GM12872 (cell line): ENCODE results near the gene HOXB8.

Experiments
- TF ChIP-seq, protein P1 (sequence below): IDR thresholded peaks from 3 replicates; pipeline ENCODE4 v1.5.1; 2011; ENCODE audit warnings: low read depth, mild to moderate bottlenecking, low read length, moderate library complexity; ENCODE audit not compliant: insufficient read depth

HOXB8 gene

DNA sequence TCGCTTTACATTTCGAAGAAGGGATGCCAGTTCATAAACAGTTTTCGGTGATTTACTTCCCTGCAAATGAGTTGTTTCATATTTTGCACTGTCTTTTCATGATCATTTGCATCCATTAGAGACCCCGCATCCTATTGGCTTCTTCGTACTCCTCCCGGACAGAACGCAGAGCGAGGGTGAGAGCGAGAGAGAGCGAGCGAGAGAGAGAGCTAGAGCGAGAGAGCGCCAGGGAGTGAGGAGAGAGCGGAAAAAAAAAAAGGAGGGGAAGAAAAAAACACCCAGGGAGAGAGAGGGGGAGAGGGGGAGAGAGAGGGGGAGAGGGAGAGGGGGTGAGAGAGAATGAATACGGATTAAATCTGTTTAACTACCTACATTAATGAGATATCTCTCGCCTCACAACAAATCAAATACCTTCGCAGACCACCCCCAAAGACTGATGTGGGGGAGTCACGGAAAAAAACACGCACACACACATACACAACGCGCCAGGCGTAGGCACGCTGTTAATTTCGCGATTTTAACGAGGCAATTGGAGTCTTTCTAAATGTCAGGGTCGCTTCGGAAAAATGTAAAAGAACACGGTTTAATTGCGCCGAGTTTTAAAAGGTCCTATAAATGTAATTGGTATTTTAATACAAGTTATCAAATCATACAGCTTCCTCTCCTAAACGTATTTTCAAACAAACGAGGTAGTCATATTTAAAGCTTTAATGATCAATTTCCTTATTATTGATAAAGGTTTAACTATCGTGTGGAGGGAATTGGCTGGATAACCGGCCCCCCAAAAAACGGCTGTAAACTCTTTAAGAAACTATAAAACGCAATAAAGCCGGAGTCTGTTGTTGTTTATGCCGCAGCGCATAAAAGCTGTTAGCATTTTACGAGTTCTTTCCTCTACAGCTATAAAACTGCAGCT, at the start of gene HOXB8:
Gene HOXB8, minus strand, starts transcription at position 246 of the 916 bp plus-strand sequence. CDS start 588 bp downstream, outside the sequence.
- TF ChIP-seq, protein P1, sequence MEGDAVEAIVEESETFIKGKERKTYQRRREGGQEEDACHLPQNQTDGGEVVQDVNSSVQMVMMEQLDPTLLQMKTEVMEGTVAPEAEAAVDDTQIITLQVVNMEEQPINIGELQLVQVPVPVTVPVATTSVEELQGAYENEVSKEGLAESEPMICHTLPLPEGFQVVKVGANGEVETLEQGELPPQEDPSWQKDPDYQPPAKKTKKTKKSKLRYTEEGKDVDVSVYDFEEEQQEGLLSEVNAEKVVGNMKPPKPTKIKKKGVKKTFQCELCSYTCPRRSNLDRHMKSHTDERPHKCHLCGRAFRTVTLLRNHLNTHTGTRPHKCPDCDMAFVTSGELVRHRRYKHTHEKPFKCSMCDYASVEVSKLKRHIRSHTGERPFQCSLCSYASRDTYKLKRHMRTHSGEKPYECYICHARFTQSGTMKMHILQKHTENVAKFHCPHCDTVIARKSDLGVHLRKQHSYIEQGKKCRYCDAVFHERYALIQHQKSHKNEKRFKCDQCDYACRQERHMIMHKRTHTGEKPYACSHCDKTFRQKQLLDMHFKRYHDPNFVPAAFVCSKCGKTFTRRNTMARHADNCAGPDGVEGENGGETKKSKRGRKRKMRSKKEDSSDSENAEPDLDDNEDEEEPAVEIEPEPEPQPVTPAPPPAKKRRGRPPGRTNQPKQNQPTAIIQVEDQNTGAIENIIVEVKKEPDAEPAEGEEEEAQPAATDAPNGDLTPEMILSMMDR, result no peak

DNA sequence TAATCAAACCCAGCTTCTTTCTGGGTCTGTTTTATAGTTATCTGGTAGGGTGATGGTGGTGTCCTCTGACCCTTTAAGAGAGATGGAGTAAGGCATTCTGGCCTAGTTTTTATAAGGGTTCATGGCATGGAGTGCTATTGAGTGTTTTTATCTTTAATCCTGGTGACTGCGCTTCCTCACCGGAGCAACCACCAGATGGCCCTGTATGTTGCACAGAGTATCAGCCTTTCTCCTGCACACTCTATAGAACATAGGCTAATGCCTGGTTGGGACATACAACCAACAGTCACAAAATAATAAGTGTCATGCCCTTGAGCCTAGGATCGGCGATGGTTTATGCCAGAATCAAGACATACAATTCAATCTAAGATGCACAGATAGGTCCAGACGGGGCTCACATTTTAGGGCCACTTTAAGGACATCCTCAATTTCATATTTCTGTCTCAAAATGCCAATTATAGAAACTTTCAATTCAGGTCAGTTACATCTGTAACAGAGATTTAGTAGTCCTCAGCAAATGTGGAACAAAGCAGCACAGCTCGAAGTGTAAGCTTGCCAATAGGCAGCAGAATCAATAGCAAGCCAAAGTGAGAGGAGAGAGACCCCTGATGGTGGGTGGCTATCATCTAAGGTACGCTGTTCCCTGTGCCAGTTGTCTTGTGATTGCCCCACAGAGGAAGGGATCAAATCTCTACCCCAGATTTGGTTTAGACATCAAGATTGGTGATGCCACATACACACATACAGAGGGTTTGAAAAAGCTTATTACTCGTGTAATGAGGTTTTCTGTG, 48.2 kb upstream of the HOXB8 start:
- TF ChIP-seq, protein P1, result no peak; the same call in 2 of the 3 replicates

DNA sequence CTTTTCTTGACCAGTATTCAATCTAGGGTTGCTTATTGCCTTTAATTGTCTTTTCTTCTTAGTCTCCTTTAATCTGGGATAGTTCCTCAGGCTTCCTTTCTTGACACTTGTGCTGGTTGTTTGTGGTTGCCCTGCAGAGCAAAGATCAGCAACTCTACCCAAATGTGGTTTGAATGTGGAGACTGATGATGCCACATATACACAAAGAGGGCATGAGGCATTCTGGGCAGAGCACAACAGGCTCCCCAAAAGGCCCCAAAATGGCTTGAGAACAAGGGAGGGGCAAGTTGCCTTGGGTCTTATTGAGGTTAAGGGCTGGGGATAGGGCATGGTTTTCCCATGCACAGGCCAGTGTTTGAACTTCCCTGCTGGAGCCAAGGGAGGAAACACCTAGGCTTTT, 40.8 kb upstream of the HOXB8 start:
- TF ChIP-seq, protein P1, result no peak

DNA sequence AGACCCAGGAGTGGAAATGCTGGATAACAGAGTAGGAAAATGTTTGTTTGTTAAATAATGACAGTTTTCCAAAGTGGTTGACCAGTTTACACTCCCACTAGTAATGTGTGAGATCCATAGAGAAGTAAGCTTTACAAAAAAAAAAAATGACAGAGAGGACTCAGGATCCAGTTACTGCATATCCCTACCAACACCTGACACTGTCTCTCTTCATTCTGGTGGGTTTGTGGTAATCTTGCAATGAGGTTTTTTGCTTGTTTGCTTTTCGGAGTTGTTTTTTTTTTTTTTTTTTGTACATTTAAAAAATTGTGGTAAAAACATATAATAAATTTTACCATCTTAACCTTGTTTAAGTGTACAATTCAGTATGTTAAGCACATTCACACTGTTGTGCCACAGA, 34.6 kb upstream of the HOXB8 start:
- TF ChIP-seq, protein P1, result no peak

DNA sequence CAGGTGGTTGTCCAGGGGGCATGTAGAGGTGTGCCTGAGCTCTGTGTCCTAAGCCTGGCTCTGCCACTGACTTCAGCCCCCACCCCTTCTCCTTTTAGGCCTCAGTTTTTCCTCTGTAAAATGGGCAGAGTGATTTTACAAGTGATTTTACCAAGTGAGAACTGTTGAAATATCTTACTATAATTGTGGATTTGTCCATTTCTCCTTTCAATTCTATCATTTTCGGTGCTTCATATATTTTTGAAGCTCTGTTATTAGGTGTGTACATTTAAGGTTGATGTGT, 32.8 kb upstream of the HOXB8 start:
- TF ChIP-seq, protein P1, result no peak

DNA sequence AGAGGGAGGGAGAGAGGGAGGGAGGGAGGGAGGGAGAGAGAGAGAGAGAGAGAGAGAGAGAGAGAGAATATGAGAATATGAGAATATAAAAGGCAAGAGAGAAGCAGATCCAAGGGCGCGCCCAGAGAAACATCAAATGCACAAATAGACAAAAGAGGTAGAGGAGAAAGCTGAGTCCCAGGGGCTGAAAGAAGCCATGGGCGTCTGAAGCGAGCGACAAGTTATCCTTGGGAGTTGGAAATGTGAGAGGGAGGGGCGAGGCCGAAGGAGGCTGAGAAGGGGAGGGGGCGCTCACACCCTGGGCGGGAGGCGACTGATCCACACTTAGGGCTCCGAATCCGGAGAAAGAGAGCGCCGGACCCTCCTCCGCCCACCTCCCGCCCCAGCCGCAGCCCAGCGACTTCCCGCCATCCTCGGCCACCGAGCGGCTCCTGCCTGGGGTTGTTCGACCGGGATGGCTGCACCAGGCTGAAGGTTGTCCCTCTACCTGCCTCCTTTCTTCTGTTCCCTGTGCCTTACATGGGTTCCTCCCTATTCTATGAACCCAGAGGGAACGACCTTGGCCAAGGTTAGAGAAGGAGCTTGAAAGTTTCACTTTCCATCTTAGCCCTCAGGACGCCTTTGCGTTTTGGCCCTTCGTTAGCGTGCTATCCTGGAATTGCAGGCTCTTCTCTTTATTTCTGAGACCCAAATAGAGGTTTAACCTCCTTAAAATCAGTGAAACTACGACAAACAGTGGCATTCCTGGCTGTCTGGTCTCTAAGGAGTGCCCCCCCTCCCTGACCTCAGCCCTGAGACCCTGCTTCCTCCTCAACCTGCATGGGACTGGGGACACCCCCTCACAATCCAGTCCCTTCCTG, 32.2 kb upstream of the HOXB8 start:
- TF ChIP-seq, protein P1, result no peak; the same call in 2 of the 3 replicates
